OCI-LY3 (cell line): Measurements from ENCODE around the gene ICAM5.

Experiments
- EZH2phosphoT487 ChIP-seq: fragments of 200-600 bp; shearing (Covaris generic); IDR thresholded peaks from 2 replicates; pipeline ENCODE4 v1.6.1; 2018; ENCODE audit warnings: antibody characterized with exemption, mixed run types, low read depth
- TF ChIP-seq, protein P1 (sequence below): fragments of 200-600, 300-600 bp; sonication (generic); IDR thresholded peaks from 2 replicates; pipeline ENCODE4 v1.5.1; 2014; ENCODE audit warnings: antibody characterized with exemption, low read length, low read depth

DNA sequence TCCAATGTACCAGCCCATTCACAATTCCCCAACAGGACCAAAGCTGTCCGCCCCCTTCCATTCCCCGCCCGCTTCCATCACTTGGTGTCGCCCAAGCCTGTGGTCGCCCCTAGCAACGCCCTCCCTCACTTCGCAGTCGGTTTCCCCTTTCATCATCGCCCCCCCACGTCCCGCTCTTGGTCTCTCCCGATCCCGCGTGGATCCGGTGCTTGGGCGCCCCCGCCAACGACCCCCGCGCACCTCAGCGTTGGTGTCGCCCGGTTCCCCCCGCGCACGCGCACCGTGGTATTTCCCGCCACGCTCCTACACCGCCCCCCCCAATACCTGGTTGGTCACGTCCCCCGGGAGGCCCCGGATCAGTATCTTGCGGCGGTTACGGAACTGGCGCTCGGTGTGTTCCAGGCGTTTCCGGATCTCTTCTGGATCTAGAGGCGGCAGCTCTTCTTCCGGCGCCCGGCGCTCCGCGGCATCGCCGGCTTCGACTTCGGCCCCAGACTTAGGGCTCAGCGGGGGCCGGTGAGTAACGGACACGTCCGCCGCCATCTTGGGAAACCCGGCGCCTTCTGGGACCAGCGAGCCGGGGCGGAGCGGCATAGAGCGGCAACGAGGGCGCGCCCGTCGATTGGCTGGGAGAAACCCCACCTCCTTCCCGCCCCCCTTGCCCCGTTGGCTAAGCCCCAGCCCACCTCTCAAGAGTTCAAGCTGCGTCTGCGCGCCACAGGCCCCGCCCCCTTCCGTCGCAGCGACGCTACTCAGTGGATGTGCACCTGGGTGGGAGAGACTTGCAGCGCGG is 43.4 kb downstream of the ICAM5 start, which contains the start of gene RAVER1:
- TF ChIP-seq, protein P1, sequence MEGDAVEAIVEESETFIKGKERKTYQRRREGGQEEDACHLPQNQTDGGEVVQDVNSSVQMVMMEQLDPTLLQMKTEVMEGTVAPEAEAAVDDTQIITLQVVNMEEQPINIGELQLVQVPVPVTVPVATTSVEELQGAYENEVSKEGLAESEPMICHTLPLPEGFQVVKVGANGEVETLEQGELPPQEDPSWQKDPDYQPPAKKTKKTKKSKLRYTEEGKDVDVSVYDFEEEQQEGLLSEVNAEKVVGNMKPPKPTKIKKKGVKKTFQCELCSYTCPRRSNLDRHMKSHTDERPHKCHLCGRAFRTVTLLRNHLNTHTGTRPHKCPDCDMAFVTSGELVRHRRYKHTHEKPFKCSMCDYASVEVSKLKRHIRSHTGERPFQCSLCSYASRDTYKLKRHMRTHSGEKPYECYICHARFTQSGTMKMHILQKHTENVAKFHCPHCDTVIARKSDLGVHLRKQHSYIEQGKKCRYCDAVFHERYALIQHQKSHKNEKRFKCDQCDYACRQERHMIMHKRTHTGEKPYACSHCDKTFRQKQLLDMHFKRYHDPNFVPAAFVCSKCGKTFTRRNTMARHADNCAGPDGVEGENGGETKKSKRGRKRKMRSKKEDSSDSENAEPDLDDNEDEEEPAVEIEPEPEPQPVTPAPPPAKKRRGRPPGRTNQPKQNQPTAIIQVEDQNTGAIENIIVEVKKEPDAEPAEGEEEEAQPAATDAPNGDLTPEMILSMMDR, result no peak
- no peak for TF ChIP-seq EZH2phosphoT487
